Measurements from ENCODE around the gene INSYN2A. TPM values are rescaled to one million over a fixed set of nuclear protein-coding genes. Genes with fewer than 3 reads are reported as not detected.

The INSYN2A gene
- total and polyA plus RNA-seq, 9 of the 15 experiments (the other 6 are each of a cell fraction or from before 2014, with no cell fraction given) = not detected

DNA sequence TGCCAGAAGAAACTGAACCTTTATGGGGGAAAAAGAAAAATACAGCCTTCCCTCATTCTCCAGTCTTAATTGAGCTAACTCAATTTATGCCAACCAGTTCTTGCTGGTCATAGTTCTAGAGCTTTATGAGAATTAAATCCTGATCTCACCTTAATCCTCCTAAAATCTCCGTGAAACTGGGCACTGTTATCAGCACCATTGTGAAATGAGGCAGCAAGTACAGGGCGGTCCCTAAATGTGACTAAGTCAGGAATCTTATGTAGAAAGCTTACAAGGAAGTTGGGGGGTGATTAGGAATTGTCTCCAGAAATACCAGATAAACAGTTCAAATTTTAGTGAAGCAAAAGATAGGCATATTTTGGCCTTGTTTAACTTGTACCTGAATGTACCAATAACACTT lies 10.7 kb upstream of the INSYN2A start (continued):
- TF ChIP-seq CHD4 (IDR thresholded peaks at IDR 0.05; ENCODE audit: insufficient read depth, insufficient replicate concordance, low read depth, low read length, poor library complexity, severe bottlenecking) (no peak), ZNF644 (tag; IDR thresholded peaks at IDR 0.05; ENCODE audit: low read depth) (no peak), ZNF184 (CRISPR knock-in tag; IDR thresholded peaks at IDR 0.05) (no peak), SMARCE1 (IDR thresholded peaks at IDR 0.05) (no peak)

DNA sequence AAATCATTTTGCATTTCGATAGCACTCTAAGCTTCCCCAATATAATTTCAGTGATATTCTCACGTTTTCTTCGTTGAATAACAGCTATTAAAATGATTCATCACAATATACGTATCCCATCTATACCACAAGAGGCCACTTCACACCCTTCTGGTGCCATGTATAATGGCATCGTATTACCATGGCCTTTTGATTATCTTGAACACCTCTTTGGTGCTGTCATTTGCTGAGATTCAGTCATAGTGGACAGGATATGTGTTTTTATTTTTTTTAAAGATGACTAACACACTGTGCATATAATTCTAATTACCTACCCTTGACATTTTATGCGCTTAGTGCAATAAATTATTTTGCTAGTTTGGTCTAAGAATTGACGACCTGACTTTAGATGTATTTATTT lies 6.7 kb upstream of the INSYN2A start:
- DNase-seq (ENCODE audit: extremely low read depth in 1 of 4, low spot score in 3 of 4) = no peak
- Histone ChIP-seq H3K4me2 (ENCODE audit: insufficient read depth, low read length) (no peak overlapping the region), H3K9ac (ENCODE audit: insufficient read depth in 1 of 2, low read depth in 2 of 2, low read length in 2 of 2) (no peak overlapping the region), H3K27ac (ENCODE audit: extremely low read depth, low read depth, low read length) (no peak overlapping the region), H3K27me3 (ENCODE audit: control insufficient read depth in 2 of 2, insufficient read depth in 2 of 2, low read length in 2 of 2) (no peaks in the 10 kb centered on the region), H3K9me1 (ENCODE audit: control insufficient read depth, insufficient read depth, low read length) (no peaks in the 10 kb centered on the region), H4K20me1 (replicated peaks; ENCODE audit: control insufficient read depth, insufficient read depth, low read length) (no peaks in the 10 kb centered on the region), H3K4me1 (replicated peaks in 1 of 2; ENCODE audit: control insufficient read depth in 2 of 2, insufficient read depth in 2 of 2, low read length in 2 of 2) (no peaks in the 10 kb centered on the region), H3K9me3 (replicated peaks; ENCODE audit: control insufficient read depth, insufficient read depth, low read depth, low read length) (no peaks in the 10 kb centered on the region), H2AFZ (ENCODE audit: low read depth, low read length) (no peak overlapping the region), H3K79me2 (ENCODE audit: control insufficient read depth, insufficient read depth, low read length) (no peaks in the 10 kb centered on the region), H3K4me3 (no peak overlapping the region), H3K36me3 (ENCODE audit: control insufficient read depth, insufficient read depth, low read length) (no peaks in the 10 kb centered on the region)
- ChIA-PET CTCF (ENCODE audit: low intra/inter-chr PET ratio) (no interaction called here), POLR2A (no interaction called here)
- intact Hi-C loops (cut with micrococcal nuclease) = no loop called here
- BruUV-seq (replicated peaks) = no TSS peak
- TF ChIP-seq KDM4B (IDR thresholded peaks at IDR 0.05; ENCODE audit: borderline replicate concordance in 2 of 2, low read depth in 1 of 2) = no peak
- TF ChIP-seq, protein P1, sequence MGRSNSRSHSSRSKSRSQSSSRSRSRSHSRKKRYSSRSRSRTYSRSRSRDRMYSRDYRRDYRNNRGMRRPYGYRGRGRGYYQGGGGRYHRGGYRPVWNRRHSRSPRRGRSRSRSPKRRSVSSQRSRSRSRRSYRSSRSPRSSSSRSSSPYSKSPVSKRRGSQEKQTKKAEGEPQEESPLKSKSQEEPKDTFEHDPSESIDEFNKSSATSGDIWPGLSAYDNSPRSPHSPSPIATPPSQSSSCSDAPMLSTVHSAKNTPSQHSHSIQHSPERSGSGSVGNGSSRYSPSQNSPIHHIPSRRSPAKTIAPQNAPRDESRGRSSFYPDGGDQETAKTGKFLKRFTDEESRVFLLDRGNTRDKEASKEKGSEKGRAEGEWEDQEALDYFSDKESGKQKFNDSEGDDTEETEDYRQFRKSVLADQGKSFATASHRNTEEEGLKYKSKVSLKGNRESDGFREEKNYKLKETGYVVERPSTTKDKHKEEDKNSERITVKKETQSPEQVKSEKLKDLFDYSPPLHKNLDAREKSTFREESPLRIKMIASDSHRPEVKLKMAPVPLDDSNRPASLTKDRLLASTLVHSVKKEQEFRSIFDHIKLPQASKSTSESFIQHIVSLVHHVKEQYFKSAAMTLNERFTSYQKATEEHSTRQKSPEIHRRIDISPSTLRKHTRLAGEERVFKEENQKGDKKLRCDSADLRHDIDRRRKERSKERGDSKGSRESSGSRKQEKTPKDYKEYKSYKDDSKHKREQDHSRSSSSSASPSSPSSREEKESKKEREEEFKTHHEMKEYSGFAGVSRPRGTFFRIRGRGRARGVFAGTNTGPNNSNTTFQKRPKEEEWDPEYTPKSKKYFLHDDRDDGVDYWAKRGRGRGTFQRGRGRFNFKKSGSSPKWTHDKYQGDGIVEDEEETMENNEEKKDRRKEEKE (IDR thresholded peaks at IDR 0.05; ENCODE audit: borderline replicate concordance in 1 of 2, control insufficient read depth in 1 of 2, low read depth in 2 of 2, low read length in 1 of 2) = no peak
- ATAC-seq = no peak
- no peak for FAIRE-seq
- in situ Hi-C loops (cut with MboI) = no loop called here
- 0% methylated on average over 7 of the region's 7 CpGs for WGBS (ENCODE audit: insufficient coverage, low coverage, missing lambda C conversion rate)
